ENCODE results near the gene MARK1.

The MARK1 gene

GRCh38 chr1:220699044-220699443 lies 171.1 kb downstream of the MARK1 start:
- no peaks in the 10 kb centered on the region for H3K4me1 Mint-ChIP-seq (ENCODE audit: low read depth)
- no peaks in the 10 kb centered on the region for H3K36me3 Mint-ChIP-seq
- no peaks in the 10 kb centered on the region for H3K9me3 Mint-ChIP-seq (ENCODE audit: low read depth)
- H3K27me3 Mint-ChIP-seq = no peaks in the 10 kb centered on the region
- H3K27ac Mint-ChIP-seq = no peak overlapping the region
- no peak overlapping the region for H3K4me3 Mint-ChIP-seq

GRCh38 chr1:220700556-220701179 lies 172.7 kb downstream of the MARK1 start:
- Mint-ChIP-seq H3K27me3 (no peaks in the 10 kb centered on the region), H3K36me3 (no peaks in the 10 kb centered on the region), H3K9me3 (ENCODE audit: low read depth) (no peaks in the 10 kb centered on the region), H3K4me3 (no peak overlapping the region), H3K27ac (no peak overlapping the region), H3K4me1 (ENCODE audit: low read depth) (no peaks in the 10 kb centered on the region)

GRCh38 chr1:220701974-220702373 lies 174.0 kb downstream of the MARK1 start:
- H3K27ac Mint-ChIP-seq = no peak overlapping the region
- no peaks in the 10 kb centered on the region for H3K9me3 Mint-ChIP-seq (ENCODE audit: low read depth)
- no peak overlapping the region for H3K4me3 Mint-ChIP-seq
- H3K4me1 Mint-ChIP-seq (ENCODE audit: low read depth) = no peaks in the 10 kb centered on the region
- no peaks in the 10 kb centered on the region for H3K27me3 Mint-ChIP-seq
- H3K36me3 Mint-ChIP-seq = no peaks in the 10 kb centered on the region

- H3K9me3 Mint-ChIP-seq (ENCODE audit: low read depth) = no peaks in the 10 kb centered on the region
- no peaks in the 10 kb centered on the region for H3K4me1 Mint-ChIP-seq (ENCODE audit: low read depth)
- no peak overlapping the region for H3K27ac Mint-ChIP-seq
- no peak overlapping the region for H3K4me3 Mint-ChIP-seq
- no peaks in the 10 kb centered on the region for H3K36me3 Mint-ChIP-seq
- no peaks in the 10 kb centered on the region for H3K27me3 Mint-ChIP-seq
Measured at GRCh38 chr1:220702733-220703270, 174.9 kb downstream of the MARK1 start.

GRCh38 chr1:220703305-220703704 lies 175.4 kb downstream of the MARK1 start:
- Mint-ChIP-seq H3K9me3 (ENCODE audit: low read depth) (no peaks in the 10 kb centered on the region), H3K4me1 (ENCODE audit: low read depth) (no peaks in the 10 kb centered on the region), H3K27ac (no peak overlapping the region), H3K27me3 (no peaks in the 10 kb centered on the region), H3K4me3 (no peak overlapping the region), H3K36me3 (no peaks in the 10 kb centered on the region)

- Mint-ChIP-seq H3K4me1 (ENCODE audit: low read depth) (no peaks in the 10 kb centered on the region), H3K36me3 (no peaks in the 10 kb centered on the region), H3K27ac (no peak overlapping the region), H3K4me3 (no peak overlapping the region), H3K27me3 (no peaks in the 10 kb centered on the region), H3K9me3 (ENCODE audit: low read depth) (no peaks in the 10 kb centered on the region)
Measured at GRCh38 chr1:220705782-220706181, 177.8 kb downstream of the MARK1 start.

GRCh38 chr1:220706480-220706879 lies 178.5 kb downstream of the MARK1 start:
- Mint-ChIP-seq H3K27ac (no peak overlapping the region), H3K9me3 (ENCODE audit: low read depth) (no peaks in the 10 kb centered on the region), H3K27me3 (no peaks in the 10 kb centered on the region), H3K4me1 (ENCODE audit: low read depth) (no peaks in the 10 kb centered on the region), H3K36me3 (no peaks in the 10 kb centered on the region), H3K4me3 (no peak overlapping the region)

- no peaks in the 10 kb centered on the region for H3K36me3 Mint-ChIP-seq
- H3K27me3 Mint-ChIP-seq = no peaks in the 10 kb centered on the region
- H3K4me1 Mint-ChIP-seq (ENCODE audit: low read depth) = no peaks in the 10 kb centered on the region
- H3K9me3 Mint-ChIP-seq (ENCODE audit: low read depth) = no peaks in the 10 kb centered on the region
- no peak overlapping the region for H3K4me3 Mint-ChIP-seq
- no peak overlapping the region for H3K27ac Mint-ChIP-seq
Measured at GRCh38 chr1:220707160-220707559, 179.2 kb downstream of the MARK1 start.

GRCh38 chr1:220708244-220708643 lies 180.3 kb downstream of the MARK1 start:
- H3K27ac Mint-ChIP-seq = no peak overlapping the region
- H3K4me1 Mint-ChIP-seq (ENCODE audit: low read depth) = no peaks in the 10 kb centered on the region
- no peaks in the 10 kb centered on the region for H3K27me3 Mint-ChIP-seq
- no peaks in the 10 kb centered on the region for H3K9me3 Mint-ChIP-seq (ENCODE audit: low read depth)
- no peak overlapping the region for H3K4me3 Mint-ChIP-seq
- H3K36me3 Mint-ChIP-seq = no peaks in the 10 kb centered on the region

GRCh38 chr1:220708936-220709801 lies 181.2 kb downstream of the MARK1 start:
- Mint-ChIP-seq H3K9me3 (ENCODE audit: low read depth) (no peaks in the 10 kb centered on the region), H3K4me1 (ENCODE audit: low read depth) (no peaks in the 10 kb centered on the region), H3K36me3 (no peaks in the 10 kb centered on the region), H3K27me3 (no peaks in the 10 kb centered on the region), H3K4me3 (no peak overlapping the region), H3K27ac (no peak overlapping the region)

GRCh38 chr1:220710333-220710732 lies 182.4 kb downstream of the MARK1 start:
- H3K4me1 Mint-ChIP-seq (ENCODE audit: low read depth) = no peaks in the 10 kb centered on the region
- no peaks in the 10 kb centered on the region for H3K27me3 Mint-ChIP-seq
- no peak overlapping the region for H3K4me3 Mint-ChIP-seq
- H3K36me3 Mint-ChIP-seq = no peaks in the 10 kb centered on the region
- no peaks in the 10 kb centered on the region for H3K9me3 Mint-ChIP-seq (ENCODE audit: low read depth)
- no peak overlapping the region for H3K27ac Mint-ChIP-seq

GRCh38 chr1:220711056-220711809 lies 183.3 kb downstream of the MARK1 start:
- Mint-ChIP-seq H3K4me1 (ENCODE audit: low read depth) (no peaks in the 10 kb centered on the region), H3K27me3 (no peaks in the 10 kb centered on the region), H3K27ac (no peak overlapping the region), H3K4me3 (no peak overlapping the region), H3K9me3 (ENCODE audit: low read depth) (no peaks in the 10 kb centered on the region), H3K36me3 (no peaks in the 10 kb centered on the region)

Data from activated naive CD8-positive, alpha-beta T cell (primary cell).